Muscle of back (tissue), 11 donors: ENCODE measurements around the gene PSEN1. TPM values are rescaled to one million over a fixed set of nuclear protein-coding genes. Genes with fewer than 3 reads are reported as not detected.

Source experiments
- DNase-seq, 3 donors: peaks; one replicate each; pipeline versions ENCODE4 v3.0.0 to v3.0.0-alpha.2; 2013
- polyA plus RNA-seq, 10 donors: library from polyadenylated mRNA; unstranded; fragments of 120-200 nt; gene quantifications; one replicate each; pipeline ENCODE4 v1.2.1, GENCODE V29; 2013; ENCODE audit not compliant: insufficient read length in 10 of 10

PSEN1 gene
- polyA plus RNA-seq, 10 donors = 27.8 to 35.6 (median 31.7) TPM

DNA sequence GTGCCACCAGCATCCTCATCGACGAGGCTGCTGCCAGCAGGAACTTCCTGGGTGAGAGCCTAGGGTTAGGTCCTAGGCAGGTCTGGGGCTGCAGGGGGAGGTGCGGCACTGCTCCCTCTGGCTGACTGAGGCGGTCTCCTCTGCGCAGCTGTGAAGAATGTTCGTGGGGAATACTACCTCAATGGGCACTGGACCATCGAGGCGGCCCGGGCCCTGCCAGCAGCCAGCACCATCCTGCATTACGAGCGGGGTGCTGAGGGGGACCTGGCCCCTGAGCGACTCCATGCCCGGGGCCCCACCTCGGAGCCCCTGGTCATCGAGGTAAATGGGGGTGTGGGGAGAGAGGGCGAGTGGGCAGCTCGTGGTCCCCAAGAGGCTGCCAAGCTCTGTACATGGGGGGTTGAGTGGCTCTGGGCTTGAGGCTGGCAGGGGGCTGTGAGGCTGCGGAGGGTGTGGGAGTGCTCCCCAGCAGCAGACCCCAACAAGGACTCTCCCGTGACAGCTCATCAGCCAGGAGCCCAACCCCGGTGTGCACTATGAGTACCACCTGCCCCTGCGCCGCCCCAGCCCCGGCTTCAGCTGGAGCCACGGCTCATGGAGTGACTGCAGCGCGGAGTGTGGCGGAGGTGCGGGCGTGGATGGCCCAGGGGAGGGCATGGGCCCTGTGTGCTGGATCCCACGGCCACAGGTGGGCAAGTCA is 115.4 kb downstream of the PSEN1 start:
- no peak for DNase-seq

GRCh38 chr14:73252491-73253322 is 116.4 kb downstream of the PSEN1 start:
- no peak for DNase-seq

DNA sequence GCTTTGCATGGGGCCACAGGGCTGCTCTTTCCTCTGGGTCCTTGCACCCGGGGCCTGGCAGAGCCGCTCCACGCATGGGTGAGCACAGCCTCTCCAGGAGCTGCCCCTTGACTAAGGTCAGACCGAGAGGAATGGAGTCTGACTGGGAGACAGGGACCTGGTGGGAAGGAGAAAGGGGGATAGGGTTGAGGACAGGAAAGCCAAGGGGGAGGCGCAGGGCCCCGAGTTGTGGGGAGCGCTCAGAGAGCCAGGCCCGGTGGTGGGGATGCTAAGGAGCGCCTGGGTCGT is 117.0 kb downstream of the PSEN1 start:
- no peak for DNase-seq

GRCh38 chr14:73253721-73254120 is 117.4 kb downstream of the PSEN1 start:
- no peak for DNase-seq

DNA sequence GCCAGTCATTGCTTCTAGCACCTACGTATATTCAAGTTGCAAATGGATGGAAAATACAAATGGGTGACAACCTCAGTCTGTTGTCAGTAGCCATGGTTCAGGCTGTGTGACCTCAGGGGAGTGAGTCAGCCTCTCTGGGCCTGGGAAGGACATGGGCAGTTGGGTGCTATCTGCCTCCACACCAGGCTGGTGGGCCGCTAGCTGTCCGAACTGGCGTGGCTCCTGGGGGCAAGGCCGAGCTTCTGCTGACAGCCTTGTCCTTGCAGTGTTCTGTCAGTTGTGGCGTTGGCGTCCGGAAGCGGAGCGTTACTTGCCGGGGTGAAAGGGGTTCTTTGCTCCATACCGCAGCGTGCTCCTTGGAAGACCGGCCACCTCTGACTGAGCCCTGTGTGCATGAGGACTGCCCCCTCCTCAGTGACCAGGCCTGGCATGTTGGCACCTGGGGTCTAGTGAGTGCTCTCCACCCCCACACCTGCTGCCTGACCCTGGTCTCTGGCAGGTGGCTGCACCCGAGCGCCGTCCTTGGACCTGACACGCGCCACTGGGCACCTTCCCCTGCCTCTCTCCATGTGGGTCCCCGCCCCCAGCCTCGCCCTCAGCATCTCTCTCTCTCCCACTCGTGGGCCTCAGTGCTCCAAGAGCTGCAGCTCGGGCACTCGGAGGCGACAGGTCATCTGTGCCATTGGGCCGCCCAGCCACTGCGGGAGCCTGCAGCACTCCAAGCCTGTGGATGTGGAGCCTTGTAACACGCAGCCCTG is 118.1 kb downstream of the PSEN1 start:
- no peak for DNase-seq

GRCh38 chr14:73255005-73255400 is 118.7 kb downstream of the PSEN1 start:
- DNase-seq = no peak

GRCh38 chr14:73255693-73256225 is 119.5 kb downstream of the PSEN1 start:
- DNase-seq = no peak

DNA sequence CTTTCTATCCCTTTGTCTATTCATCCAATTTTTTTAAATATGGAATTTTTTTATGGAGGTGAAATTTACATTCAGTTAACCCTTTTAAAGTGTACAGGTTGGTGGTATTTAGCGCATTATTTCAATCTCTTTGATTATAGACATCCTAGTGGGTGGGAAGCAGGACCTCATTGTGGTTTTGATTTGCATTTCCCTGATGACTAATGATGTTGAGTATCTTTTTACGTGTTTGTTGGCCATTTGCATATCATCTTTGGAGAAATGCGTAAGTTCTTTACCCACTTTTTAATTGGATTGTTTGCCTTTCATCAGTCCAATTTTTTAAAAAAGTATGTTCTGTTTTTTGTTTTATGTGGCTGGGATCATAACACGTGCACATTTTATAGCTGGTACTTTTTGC is 121.8 kb downstream of the PSEN1 start:
- no peak for DNase-seq

- DNase-seq = no peak
Measured at GRCh38 chr14:73258845-73259611, 122.7 kb downstream of the PSEN1 start.

GRCh38 chr14:73259837-73260236 is 123.5 kb downstream of the PSEN1 start:
- DNase-seq = no peak

- no peak for DNase-seq
Measured at GRCh38 chr14:73260574-73260973, 124.3 kb downstream of the PSEN1 start.

- DNase-seq = no peak
Measured at GRCh38 chr14:73261075-73261474, 124.8 kb downstream of the PSEN1 start.

- no peak for DNase-seq
Measured at GRCh38 chr14:73261520-73262426, 125.5 kb downstream of the PSEN1 start.

DNA sequence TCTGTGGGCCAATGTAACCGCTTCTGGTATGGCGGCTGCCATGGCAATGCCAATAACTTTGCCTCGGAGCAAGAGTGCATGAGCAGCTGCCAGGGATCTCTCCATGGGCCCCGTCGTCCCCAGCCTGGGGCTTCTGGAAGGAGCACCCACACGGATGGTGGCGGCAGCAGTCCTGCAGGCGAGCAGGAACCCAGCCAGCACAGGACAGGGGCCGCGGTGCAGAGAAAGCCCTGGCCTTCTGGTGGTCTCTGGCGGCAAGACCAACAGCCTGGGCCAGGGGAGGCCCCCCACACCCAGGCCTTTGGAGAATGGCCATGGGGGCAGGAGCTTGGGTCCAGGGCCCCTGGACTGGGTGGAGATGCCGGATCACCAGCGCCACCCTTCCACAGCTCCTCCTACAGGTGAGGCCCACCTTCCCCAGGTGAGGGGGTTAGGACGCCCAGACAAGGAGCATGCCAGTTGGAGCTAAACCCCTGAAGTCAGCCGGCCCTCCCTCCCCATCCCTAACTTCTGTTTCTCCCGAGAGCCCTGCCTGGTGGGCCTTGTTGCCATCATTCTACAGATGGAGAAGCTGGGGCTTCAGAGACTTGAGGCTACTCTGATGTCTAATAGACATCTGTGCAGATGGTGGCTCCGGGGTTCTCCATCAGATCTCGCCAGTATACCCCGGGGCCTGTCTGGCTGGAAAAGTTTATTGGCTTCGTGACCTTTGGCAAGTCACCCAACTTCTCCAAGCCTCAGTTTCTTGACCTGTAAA is 126.3 kb downstream of the PSEN1 start:
- no peak for DNase-seq

DNA sequence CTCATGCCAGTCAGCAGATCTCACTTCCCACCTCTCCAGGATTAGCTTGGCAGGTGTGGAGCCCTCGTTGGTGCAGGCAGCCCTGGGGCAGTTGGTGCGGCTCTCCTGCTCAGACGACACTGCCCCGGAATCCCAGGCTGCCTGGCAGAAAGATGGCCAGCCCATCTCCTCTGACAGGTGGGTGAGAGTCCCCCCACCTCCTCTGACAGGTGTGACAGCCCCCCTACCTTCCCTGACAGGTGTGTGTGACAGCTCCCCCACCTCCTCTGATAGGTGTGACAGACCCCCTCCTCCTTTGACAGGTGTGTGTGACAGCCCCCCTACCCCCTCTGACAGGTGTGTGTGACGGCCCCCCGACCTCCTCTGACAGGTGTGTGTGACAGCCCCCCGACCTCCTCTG is 127.3 kb downstream of the PSEN1 start:
- no peak for DNase-seq

DNA sequence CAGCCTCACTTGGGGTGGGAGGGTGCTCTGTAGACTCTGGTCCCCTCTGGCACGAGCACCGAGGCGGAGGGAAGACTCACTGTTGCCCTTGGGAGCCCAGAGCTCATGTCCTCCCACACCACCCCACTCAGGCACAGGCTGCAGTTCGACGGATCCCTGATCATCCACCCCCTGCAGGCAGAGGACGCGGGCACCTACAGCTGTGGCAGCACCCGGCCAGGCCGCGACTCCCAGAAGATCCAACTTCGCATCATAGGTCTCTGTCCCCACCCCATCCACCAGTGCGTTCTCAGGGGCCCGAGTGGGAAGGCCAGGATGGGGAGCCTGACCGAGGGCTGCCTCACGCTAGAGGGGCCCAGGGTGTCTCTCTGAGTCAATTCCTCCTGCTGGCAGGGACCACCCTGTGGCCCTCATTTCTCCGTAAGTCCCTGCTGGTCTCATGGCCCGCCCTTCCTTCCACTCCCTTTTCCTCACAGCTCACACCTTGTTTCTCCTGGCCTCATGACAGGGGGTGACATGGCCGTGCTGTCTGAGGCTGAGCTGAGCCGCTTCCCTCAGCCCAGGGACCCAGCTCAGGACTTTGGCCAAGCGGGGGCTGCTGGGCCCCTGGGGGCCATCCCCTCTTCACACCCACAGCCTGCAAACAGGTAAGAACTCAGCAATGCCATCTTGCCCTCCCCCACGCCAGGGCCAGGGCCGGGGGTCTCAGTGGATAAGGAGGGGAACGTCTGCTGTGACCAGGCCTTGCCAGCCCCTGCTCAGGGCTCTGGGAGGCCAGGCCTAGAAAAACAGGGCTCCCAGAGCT is 128.0 kb downstream of the PSEN1 start:
- DNase-seq = no peak

GRCh38 chr14:73264885-73265720 is 128.8 kb downstream of the PSEN1 start:
- no peak for DNase-seq

- DNase-seq = no peak
Measured at GRCh38 chr14:73265721-73266046, 129.4 kb downstream of the PSEN1 start.
